CD14-positive monocyte (primary cell): ENCODE data around the gene SLC2A3. TPM values are rescaled to one million over a fixed set of nuclear protein-coding genes. Genes with fewer than 3 reads are reported as not detected.
"Not testable (repeated sequence)": the region's sequence is repeated elsewhere in the genome, so short reads cannot be mapped to it uniquely, and the experiment has no call there.

Experiments
- DNase-seq, 3 donors: peaks; one replicate each; pipeline ENCODE4 v3.0.0-alpha.2; 2011 to 2022
- H2AFZ ChIP-seq: 2 replicates; pipeline ENCODE4 v1.6.0; 2012; ENCODE audit warnings: mild to moderate bottlenecking, low read depth, low read length, inconsistent platforms; ENCODE audit not compliant: insufficient read depth, poor library complexity, severe bottlenecking
- H3K27ac ChIP-seq, 2 donors: 1 replicate in 1 of 2; 2 replicates in 1 of 2; pipeline ENCODE4 v1.5.1; 2012 to 2013; ENCODE audit warnings: low read length in 2 of 2, control low read depth in 1 of 2, inconsistent platforms in 1 of 2, low read depth in 1 of 2, mild to moderate bottlenecking in 1 of 2
- H3K27me3 ChIP-seq, 2 donors: one replicate each; pipeline versions ENCODE4 v1.6.0 to v1.6.1; 2011 to 2013; ENCODE audit warnings: low read length in 2 of 2; ENCODE audit not compliant: control insufficient read depth in 2 of 2, insufficient read depth in 2 of 2
- H3K36me3 ChIP-seq, 2 donors: replicated peaks in 1 of 2; 1 replicate in 1 of 2; 2 replicates in 1 of 2; pipeline versions ENCODE4 v1.5.1 to v1.6.1; 2012 to 2013; ENCODE audit warnings: low read length in 2 of 2, control low read depth in 1 of 2, inconsistent platforms in 1 of 2, mild to moderate bottlenecking in 1 of 2; ENCODE audit not compliant: insufficient read depth in 2 of 2, control insufficient read depth in 1 of 2
- H3K4me1 ChIP-seq, 2 donors: 1 replicate in 1 of 2; 2 replicates in 1 of 2; pipeline versions ENCODE4 v1.5.1 to v1.6.1; 2012 to 2013; ENCODE audit warnings: low read length in 2 of 2, control low read depth in 1 of 2, inconsistent platforms in 1 of 2, mild to moderate bottlenecking in 1 of 2, moderate library complexity in 1 of 2; ENCODE audit not compliant: insufficient read depth in 2 of 2, control insufficient read depth in 1 of 2
- H3K4me2 ChIP-seq: replicated peaks from 2 replicates; pipeline ENCODE3; 2012; ENCODE audit warnings: low read length, moderate library complexity, mild to moderate bottlenecking; ENCODE audit not compliant: poor library complexity, severe bottlenecking; ENCODE audit errors: extremely low read depth
- H3K4me3 ChIP-seq, 3 experiments: fragments of 200-600 bp in 1 of 3; sonication (generic) in 1 of 3; replicated peaks in 1 of 3; 1 replicate in 2 of 3; 2 replicates in 1 of 3; pipeline ENCODE4 v1.5.1; 2011 to 2013; ENCODE audit warnings: low read length in 3 of 3, mild to moderate bottlenecking in 3 of 3, control low read depth in 2 of 3, low read depth in 2 of 3, inconsistent platforms in 1 of 3, moderate library complexity in 1 of 3
- H3K79me2 ChIP-seq: 2 replicates; pipeline ENCODE4 v1.6.0; 2012; ENCODE audit warnings: mild to moderate bottlenecking, control low read depth, inconsistent platforms, low read length, moderate library complexity; ENCODE audit not compliant: insufficient read depth
- H3K9ac ChIP-seq: 2 replicates; pipeline ENCODE4 v1.6.0; 2017; ENCODE audit warnings: low read length, mild to moderate bottlenecking; ENCODE audit not compliant: insufficient read depth, poor library complexity, severe bottlenecking
- H3K9me3 ChIP-seq, 2 donors: replicated peaks in 1 of 2; 1 replicate in 1 of 2; 2 replicates in 1 of 2; pipeline versions ENCODE4 v1.5.1 to v1.6.1; 2012 to 2013; ENCODE audit warnings: low read length in 2 of 2, control low read depth in 1 of 2; ENCODE audit not compliant: control insufficient read depth in 1 of 2, insufficient read depth in 1 of 2
- H4K20me1 ChIP-seq: 2 replicates; pipeline ENCODE4 v1.6.0; 2012; ENCODE audit warnings: mild to moderate bottlenecking, low read length, control low read depth, moderate library complexity; ENCODE audit not compliant: insufficient read depth
- H3K27ac Mint-ChIP-seq, 7 donors: one replicate each; pipeline ENCODE4 v1.8.0; 2020; ENCODE audit warnings: mild to moderate bottlenecking in 7 of 7, mixed read lengths in 7 of 7, moderate library complexity in 6 of 7, inconsistent platforms in 2 of 7
- H3K27me3 Mint-ChIP-seq, 3 donors: one replicate each; pipeline ENCODE4 v1.8.0; 2021 to 2022; ENCODE audit warnings: low read depth in 3 of 3, mild to moderate bottlenecking in 3 of 3, mixed read lengths in 3 of 3, moderate library complexity in 3 of 3, inconsistent platforms in 1 of 3
- H3K36me3 Mint-ChIP-seq, 2 donors: one replicate each; pipeline ENCODE4 v1.8.0; 2020; ENCODE audit warnings: mixed read lengths in 2 of 2, inconsistent platforms in 1 of 2, mild to moderate bottlenecking in 1 of 2
- H3K4me1 Mint-ChIP-seq: one replicate; pipeline ENCODE4 v1.8.0; 2020; ENCODE audit warnings: mild to moderate bottlenecking, mixed read lengths
- H3K4me3 Mint-ChIP-seq, 2 donors: one replicate each; pipeline ENCODE4 v1.8.0; 2020; ENCODE audit warnings: mild to moderate bottlenecking in 2 of 2, mixed read lengths in 2 of 2, moderate library complexity in 1 of 2
- H3K9me3 Mint-ChIP-seq, 7 donors: one replicate each; pipeline ENCODE4 v1.8.0; 2020 to 2022; ENCODE audit warnings: mixed read lengths in 7 of 7, mild to moderate bottlenecking in 6 of 7, moderate library complexity in 6 of 7, inconsistent platforms in 2 of 7
- CTCF ChIP-seq: fragments of 200-600 bp; IDR thresholded peaks from one replicate; pipeline ENCODE4 v1.8.0; 2022; ENCODE audit warnings: antibody characterized with exemption, mild to moderate bottlenecking
- WGBS: methylation state at CpG from one replicate; pipeline ENCODE4 v1.1.5; 2013; ENCODE audit warnings: missing lambda C conversion rate; ENCODE audit not compliant: insufficient coverage; 5-methylcytosine and 5-hydroxymethylcytosine counted together
- intact Hi-C, 2 donors: fragments of 100-400 bp; cut with micrococcal nuclease; formaldehyde crosslinking; loops; one replicate each; pipeline versions ENCODE4 v1.15.0 to v1.15.1; 2023
- polyA plus RNA-seq, 3 donors: library from polyadenylated mRNA; depleted of rRNA in 1 of 3; unstranded in 2 of 3; stranded (reverse) in 1 of 3; fragments of 300-500 nt in 2 of 3; fragments of >200 nt in 1 of 3; fragmentation: Illumina TruSeq in 2 of 3; gene quantifications; 1 replicate in 2 of 3; 2 replicates in 1 of 3; pipeline ENCODE4 v1.2.3, GENCODE V29; 2012 to 2021

SLC2A3 gene
- polyA plus RNA-seq, 3 donors: 128 to 1,210 (median 179) TPM

GRCh38 chr12:7929083-7929792 is 6.7 kb downstream of the SLC2A3 start:
- peaks cover 94% of the 10 kb centered on the region for H4K20me1 ChIP-seq
- H3K4me1 Mint-ChIP-seq: peaks cover 6% of the 10 kb centered on the region
- H3K4me3 ChIP-seq: no peak overlapping the region
- H3K27ac ChIP-seq: peak overlapping the region in 1 of 2 donors; percentile 26
- H3K9me3 Mint-ChIP-seq: no peaks in the 10 kb centered on the region
- WGBS: 96% methylated on average over 3 of the region's 8 CpGs
- H3K36me3 ChIP-seq: peaks cover 86 to 93% of the 10 kb centered on the region in 2 donors
- H2AFZ ChIP-seq: no peak overlapping the region
- intact Hi-C loops: loop anchor here in 1 of 2 donors (5.0 kb wide), 1 partner anchor 33 kb away; no protein-coding TSS in a partner anchor
- peak overlapping the region in 3 of 7 donors; percentile 42 to 60 (median 52) for H3K27ac Mint-ChIP-seq
- H3K9ac ChIP-seq: no peak overlapping the region
- peaks cover 69% of the 10 kb centered on the region for H3K79me2 ChIP-seq
- H3K4me2 ChIP-seq: no peak overlapping the region
- H3K9me3 ChIP-seq: no peaks in the 10 kb centered on the region
- H3K27me3 Mint-ChIP-seq: no peaks in the 10 kb centered on the region
- DNase-seq: no peak
- peaks cover under 1 to 70% of the 10 kb centered on the region in 2 donors for H3K36me3 Mint-ChIP-seq
- H3K4me3 Mint-ChIP-seq: no peak overlapping the region
- TF ChIP-seq CTCF: no peak
- H3K4me1 ChIP-seq: peaks cover 15 to 18% of the 10 kb centered on the region in 2 donors
- H3K27me3 ChIP-seq: no peaks in the 10 kb centered on the region

DNA sequence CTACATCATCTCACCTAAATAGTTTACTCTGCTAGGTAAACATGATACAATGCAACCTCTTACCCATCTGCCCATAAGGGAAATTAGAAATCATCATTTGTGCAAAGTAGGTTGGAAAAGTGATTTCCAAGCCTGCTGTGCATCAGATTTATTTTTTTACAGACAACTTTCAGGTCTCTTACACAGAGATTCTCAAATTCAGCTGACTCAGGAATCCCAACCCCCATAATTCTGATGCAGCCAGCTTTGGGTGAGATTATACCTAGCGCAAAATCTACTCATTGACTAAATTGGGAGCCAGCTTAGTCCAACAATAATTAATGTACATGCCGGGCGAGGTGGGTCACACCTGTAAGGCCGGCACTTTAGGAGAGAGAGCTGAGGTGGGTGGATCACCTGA is 8.5 kb downstream of the SLC2A3 start:
- peaks cover 62% of the 10 kb centered on the region for H3K79me2 ChIP-seq
- H3K4me3 Mint-ChIP-seq: no peak overlapping the region
- no peak for DNase-seq
- peak overlapping the region in 2 of 7 donors; percentile 24 to 63 for H3K27ac Mint-ChIP-seq
- H4K20me1 ChIP-seq: peaks cover 91% of the 10 kb centered on the region
- peaks cover 18 to 85% of the 10 kb centered on the region in 2 donors for H3K36me3 Mint-ChIP-seq
- H3K4me2 ChIP-seq: no peak overlapping the region
- TF ChIP-seq CTCF: no peak
- H2AFZ ChIP-seq: no peak overlapping the region
- peaks cover 6% of the 10 kb centered on the region for H3K4me1 Mint-ChIP-seq
- no peaks in the 10 kb centered on the region for H3K27me3 Mint-ChIP-seq
- 100% methylated on average over 1 of the region's 4 CpGs for WGBS
- peaks cover 95 to 96% of the 10 kb centered on the region in 2 donors for H3K36me3 ChIP-seq
- H3K4me1 ChIP-seq: peaks cover 0 to under 1% of the 10 kb centered on the region in 2 donors
- H3K27me3 ChIP-seq: no peaks in the 10 kb centered on the region
- no peak overlapping the region for H3K4me3 ChIP-seq
- H3K9ac ChIP-seq: no peak overlapping the region
- H3K27ac ChIP-seq: no peak overlapping the region
- H3K9me3 ChIP-seq: no peaks in the 10 kb centered on the region
- H3K9me3 Mint-ChIP-seq: no peaks in the 10 kb centered on the region
- intact Hi-C loops: loop anchor here in 1 of 2 donors (5.0 kb wide), 1 partner anchor 35 kb away; no protein-coding TSS in a partner anchor

GRCh38 chr12:7926068-7926666 is 9.8 kb downstream of the SLC2A3 start:
- Mint-ChIP-seq H3K27ac (peak overlapping the region in 2 of 7 donors; percentile 62 to 69), H3K36me3 (peaks cover 31 to 88% of the 10 kb centered on the region in 2 donors)
- not testable (repeated sequence) for H3K4me2 ChIP-seq, DNase-seq, H3K9me3 ChIP-seq, H3K27ac ChIP-seq, H3K9ac ChIP-seq, H3K27me3 Mint-ChIP-seq, H3K4me1 ChIP-seq, H3K9me3 Mint-ChIP-seq, H3K4me3 Mint-ChIP-seq, H2AFZ ChIP-seq, H3K27me3 ChIP-seq, H3K4me1 Mint-ChIP-seq, H3K4me3 ChIP-seq
- peaks cover 57% of the 10 kb centered on the region for H3K79me2 ChIP-seq
- WGBS: 100% methylated on average over 2 of the region's 5 CpGs
- intact Hi-C loops: loop anchor here in 1 of 2 donors (5.0 kb wide), 1 partner anchor 36 kb away; no protein-coding TSS in a partner anchor
- peaks cover 95 to 96% of the 10 kb centered on the region in 2 donors for H3K36me3 ChIP-seq
- peaks cover 91% of the 10 kb centered on the region for H4K20me1 ChIP-seq
